Measurements from ENCODE around the gene ATMIN. TPM values are rescaled to one million over a fixed set of nuclear protein-coding genes. Genes with fewer than 3 reads are reported as not detected.

ATMIN gene
- total and polyA plus RNA-seq, 2 donors (not counting 1 experiment from before 2014, with no cell fraction given): 7.5 to 31.5 TPM

DNA sequence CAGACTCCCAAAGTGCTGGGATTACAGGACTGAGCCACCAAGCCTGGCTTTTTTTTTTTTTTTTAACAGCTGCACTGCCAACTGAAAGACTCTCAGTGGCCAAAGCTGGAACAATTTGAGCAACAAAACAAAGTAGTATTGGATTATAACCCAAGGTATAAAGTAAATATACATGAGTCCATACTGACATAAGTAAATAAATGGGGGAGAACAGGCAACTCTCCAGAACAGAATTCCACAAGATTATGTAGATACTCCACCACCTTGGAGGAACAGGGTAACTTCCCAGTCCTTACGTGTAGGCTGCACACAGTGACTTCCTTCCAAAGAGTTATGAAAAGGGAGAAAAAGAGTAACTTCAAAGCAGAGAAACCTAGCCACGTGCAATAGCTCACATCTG lies 44.7 kb upstream of the ATMIN start:
- Mint-ChIP-seq H3K4me3 (no peak overlapping the region), H3K27ac (no peak overlapping the region), H3K27me3 (no peaks in the 10 kb centered on the region), H3K9me3 (ENCODE audit: insufficient read depth) (no peaks in the 10 kb centered on the region), H3K4me1 (peaks cover 5% of the 10 kb centered on the region)
- POLR2A ChIA-PET: no interaction called here
- H3K4me1 ChIP-seq (ENCODE audit: control insufficient read depth in 2 of 2, insufficient read depth in 2 of 2, low read length in 2 of 2): no peaks in the 10 kb centered on the region
- ATAC-seq (ENCODE audit: low read depth) (no peak), DNase-seq (no peak)
- H2AFZ ChIP-seq (ENCODE audit: insufficient read depth, low read depth, low read length, poor library complexity, severe bottlenecking): no peak overlapping the region
- H3K79me2 ChIP-seq (ENCODE audit: control insufficient read depth, insufficient read depth, low read length): peaks cover 52% of the 10 kb centered on the region
- peaks cover 0 to 8% of the 10 kb centered on the region in 2 experiments for H3K36me3 ChIP-seq (replicated peaks in 1 of 2; ENCODE audit: control extremely low read depth in 1 of 2, control insufficient read depth in 1 of 2, extremely low read depth in 1 of 2, insufficient read depth in 2 of 2, low read length in 1 of 2)
- TF ChIP-seq, protein P1, sequence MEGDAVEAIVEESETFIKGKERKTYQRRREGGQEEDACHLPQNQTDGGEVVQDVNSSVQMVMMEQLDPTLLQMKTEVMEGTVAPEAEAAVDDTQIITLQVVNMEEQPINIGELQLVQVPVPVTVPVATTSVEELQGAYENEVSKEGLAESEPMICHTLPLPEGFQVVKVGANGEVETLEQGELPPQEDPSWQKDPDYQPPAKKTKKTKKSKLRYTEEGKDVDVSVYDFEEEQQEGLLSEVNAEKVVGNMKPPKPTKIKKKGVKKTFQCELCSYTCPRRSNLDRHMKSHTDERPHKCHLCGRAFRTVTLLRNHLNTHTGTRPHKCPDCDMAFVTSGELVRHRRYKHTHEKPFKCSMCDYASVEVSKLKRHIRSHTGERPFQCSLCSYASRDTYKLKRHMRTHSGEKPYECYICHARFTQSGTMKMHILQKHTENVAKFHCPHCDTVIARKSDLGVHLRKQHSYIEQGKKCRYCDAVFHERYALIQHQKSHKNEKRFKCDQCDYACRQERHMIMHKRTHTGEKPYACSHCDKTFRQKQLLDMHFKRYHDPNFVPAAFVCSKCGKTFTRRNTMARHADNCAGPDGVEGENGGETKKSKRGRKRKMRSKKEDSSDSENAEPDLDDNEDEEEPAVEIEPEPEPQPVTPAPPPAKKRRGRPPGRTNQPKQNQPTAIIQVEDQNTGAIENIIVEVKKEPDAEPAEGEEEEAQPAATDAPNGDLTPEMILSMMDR (IDR thresholded peaks at IDR 0.05): no peak
- no peak for TF ChIP-seq EZH2 (IDR thresholded peaks at IDR 0.05; ENCODE audit: borderline replicate concordance, insufficient read depth, low read depth, low read length, poor library complexity, severe bottlenecking)
- H4K20me1 ChIP-seq (ENCODE audit: control insufficient read depth, insufficient read depth, low read length, poor library complexity, severe bottlenecking): no peaks in the 10 kb centered on the region
- no peak overlapping the region for H3K27ac ChIP-seq (ENCODE audit: low read length in 2 of 2)
- H3K27me3 ChIP-seq (replicated peaks in 1 of 4; ENCODE audit: control extremely low read depth in 1 of 4, control insufficient read depth in 3 of 4, insufficient read depth in 4 of 4, low read length in 3 of 4): no peaks in the 10 kb centered on the region
- no peaks in the 10 kb centered on the region for H3K9me3 ChIP-seq (ENCODE audit: control extremely low read depth in 1 of 3, control insufficient read depth in 2 of 3, insufficient read depth in 1 of 3, low read length in 2 of 3)
- no peak overlapping the region for H3K9ac ChIP-seq (ENCODE audit: low read length)
- no CpG with 5 or more reads among the region's 2 CpGs for WGBS (ENCODE audit: insufficient coverage)
- H3K4me3 ChIP-seq (ENCODE audit: control extremely low read depth in 1 of 5, extremely low read depth in 1 of 5, insufficient read depth in 1 of 5, low read depth in 2 of 5, low read length in 4 of 5): no peak overlapping the region
- CTCF ChIA-PET: no interaction called here
- no peak overlapping the region for H3K4me2 ChIP-seq (replicated peaks; ENCODE audit: low read depth, low read length, poor library complexity, severe bottlenecking)
- intact Hi-C loops (cut with micrococcal nuclease): no loop called here

DNA sequence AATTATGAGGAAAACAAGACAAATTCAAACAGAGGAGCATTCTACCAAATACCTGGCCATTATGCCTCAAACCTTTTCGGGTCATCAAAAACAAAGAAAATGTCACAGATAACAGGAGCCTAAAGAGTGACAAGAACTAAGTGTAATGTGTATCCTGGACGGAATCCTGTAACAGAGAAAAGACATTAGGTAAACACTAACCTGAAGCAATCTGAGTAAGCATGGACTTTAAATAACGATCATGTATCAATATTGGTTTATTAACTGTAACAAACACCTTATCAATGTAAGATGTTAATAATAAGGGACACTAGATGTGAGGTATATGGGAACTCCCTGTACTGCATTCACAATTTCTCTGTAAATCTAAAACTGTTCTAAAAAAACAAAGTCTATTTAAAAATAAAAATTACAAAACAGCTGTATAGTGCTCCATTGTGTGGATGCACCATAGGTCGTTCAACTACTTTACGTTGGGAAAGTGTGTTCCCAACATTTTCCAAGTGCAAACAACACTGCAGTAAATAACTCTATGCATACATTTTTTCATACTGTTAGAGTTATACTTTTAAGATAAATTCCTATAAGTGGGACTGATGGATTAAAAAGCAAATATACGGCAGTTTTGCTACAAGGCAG lies 43.7 kb upstream of the ATMIN start:
- no CpG with 5 or more reads among the region's 6 CpGs for WGBS (ENCODE audit: insufficient coverage)
- Histone ChIP-seq H3K4me2 (replicated peaks; ENCODE audit: low read depth, low read length, poor library complexity, severe bottlenecking) (no peak overlapping the region), H3K9me3 (ENCODE audit: control extremely low read depth in 1 of 3, control insufficient read depth in 2 of 3, insufficient read depth in 1 of 3, low read length in 2 of 3) (no peaks in the 10 kb centered on the region), H3K36me3 (replicated peaks in 1 of 2; ENCODE audit: control extremely low read depth in 1 of 2, control insufficient read depth in 1 of 2, extremely low read depth in 1 of 2, insufficient read depth in 2 of 2, low read length in 1 of 2) (peaks cover 0 to 8% of the 10 kb centered on the region in 2 experiments), H3K4me1 (ENCODE audit: control insufficient read depth in 2 of 2, insufficient read depth in 2 of 2, low read length in 2 of 2) (no peaks in the 10 kb centered on the region), H3K79me2 (ENCODE audit: control insufficient read depth, insufficient read depth, low read length) (peaks cover 58% of the 10 kb centered on the region), H3K9ac (ENCODE audit: low read length) (no peak overlapping the region), H3K4me3 (ENCODE audit: control extremely low read depth in 1 of 5, extremely low read depth in 1 of 5, insufficient read depth in 1 of 5, low read depth in 2 of 5, low read length in 4 of 5) (no peak overlapping the region), H4K20me1 (ENCODE audit: control insufficient read depth, insufficient read depth, low read length, poor library complexity, severe bottlenecking) (no peaks in the 10 kb centered on the region), H3K27ac (ENCODE audit: low read length in 2 of 2) (no peak overlapping the region), H3K27me3 (replicated peaks in 1 of 4; ENCODE audit: control extremely low read depth in 1 of 4, control insufficient read depth in 3 of 4, insufficient read depth in 4 of 4, low read length in 3 of 4) (no peaks in the 10 kb centered on the region), H2AFZ (ENCODE audit: insufficient read depth, low read depth, low read length, poor library complexity, severe bottlenecking) (no peak overlapping the region)
- Mint-ChIP-seq H3K4me3 (no peak overlapping the region), H3K27ac (no peak overlapping the region), H3K27me3 (no peaks in the 10 kb centered on the region), H3K4me1 (peaks cover 9% of the 10 kb centered on the region), H3K9me3 (ENCODE audit: insufficient read depth) (no peaks in the 10 kb centered on the region)
- TF ChIP-seq, protein P1 (IDR thresholded peaks at IDR 0.05): no peak
- TF ChIP-seq EZH2 (IDR thresholded peaks at IDR 0.05; ENCODE audit: borderline replicate concordance, insufficient read depth, low read depth, low read length, poor library complexity, severe bottlenecking): no peak
- no peak for DNase-seq
- ChIA-PET CTCF (no interaction called here), POLR2A (no interaction called here)
- ATAC-seq (ENCODE audit: low read depth): no peak
- intact Hi-C loops (cut with micrococcal nuclease): no loop called here

Measured in B cell (primary cell).